Ovary (tissue), 3 donors: ENCODE measurements around the gene AKAP17A.

ENCODE experiments used
- CTCF ChIP-seq, 3 donors: fragments of 450-650 bp in 2 of 3; fragments of 200-600 bp in 1 of 3; IDR thresholded peaks; one replicate each; pipeline versions ENCODE4 v1.5.1 to v1.8.0; 2016 to 2022; ENCODE audit warnings: antibody characterized with exemption in 3 of 3, mild to moderate bottlenecking in 1 of 3
- POLR2A ChIP-seq: fragments of 450-650 bp; IDR thresholded peaks from one replicate; pipeline ENCODE4 v1.6.1; 2017; ENCODE audit warnings: antibody characterized with exemption, mild to moderate bottlenecking, moderate library complexity
- donor health status: DM: no; HTN: no; CAD: no.

- no peak for TF ChIP-seq CTCF (IDR thresholded peaks at IDR 0.05)
- no peak for TF ChIP-seq POLR2A
These were observed 1.2 kb downstream of the AKAP17A start for GRCh38 chrX:1592470-1593142.
